ENCODE measurements around the gene NFIA.
A peak's percentile ranks its signal among the peaks of the same experiment; 100 is the strongest.

The NFIA gene

GRCh38 chr1:61226791-61227567, 144.6 kb downstream of the NFIA start:
- no peak for DNase-seq

- no peak for DNase-seq
Observed at GRCh38 chr1:61227857-61228550, 145.6 kb downstream of the NFIA start.

DNA sequence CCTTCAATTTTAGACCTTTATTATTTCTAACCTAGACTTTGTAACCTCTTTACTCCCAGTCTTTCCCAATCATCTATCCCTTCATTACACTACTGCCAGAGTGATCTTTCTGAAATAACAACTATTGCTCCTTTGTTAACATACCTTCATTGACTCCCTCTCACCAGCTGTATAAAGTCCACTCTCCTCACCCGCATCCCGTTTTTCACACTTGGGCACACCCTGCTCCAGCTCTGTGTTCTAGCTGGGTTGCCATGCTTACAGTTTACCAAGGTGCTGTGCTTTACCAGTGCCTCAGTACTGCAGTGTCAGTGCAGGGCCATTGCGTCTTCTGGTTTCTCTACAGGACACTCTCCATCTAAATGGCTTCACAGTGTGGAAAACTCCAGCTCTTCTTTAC, 148.2 kb downstream of the NFIA start:
- no peak for DNase-seq

DNA sequence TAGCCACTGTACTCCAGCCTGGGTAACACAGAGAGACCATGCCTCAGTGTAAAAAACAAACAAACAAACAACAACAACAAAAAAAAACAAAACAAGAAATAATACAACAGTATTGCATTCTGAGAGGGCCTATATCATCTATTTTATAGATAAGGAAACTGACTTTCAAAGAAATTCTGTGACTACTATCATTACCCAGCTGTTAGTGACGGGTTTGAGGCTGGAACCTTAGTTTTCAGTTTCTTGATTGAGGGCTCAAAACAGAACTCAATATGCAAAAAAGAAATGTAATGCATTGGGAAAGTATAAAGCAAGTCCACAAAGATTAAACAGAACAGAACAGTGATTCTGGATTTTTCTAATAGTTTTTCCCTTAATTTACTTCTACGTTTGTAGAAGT, 149.4 kb downstream of the NFIA start:
- no peak for DNase-seq

- DNase-seq = no peak
Observed at GRCh38 chr1:61233121-61233660, 150.8 kb downstream of the NFIA start.

GRCh38 chr1:61234587-61234919, 152.2 kb downstream of the NFIA start:
- DNase-seq = no peak

GRCh38 chr1:61237147-61237546, 154.8 kb downstream of the NFIA start:
- no peak for DNase-seq

- DNase-seq = no peak
Observed at GRCh38 chr1:61237659-61238358, 155.4 kb downstream of the NFIA start.

- DNase-seq = no peak
Observed at GRCh38 chr1:61238359-61238665, 156.0 kb downstream of the NFIA start.

- no peak for DNase-seq
Observed at GRCh38 chr1:61240878-61241277, 158.5 kb downstream of the NFIA start.

DNA sequence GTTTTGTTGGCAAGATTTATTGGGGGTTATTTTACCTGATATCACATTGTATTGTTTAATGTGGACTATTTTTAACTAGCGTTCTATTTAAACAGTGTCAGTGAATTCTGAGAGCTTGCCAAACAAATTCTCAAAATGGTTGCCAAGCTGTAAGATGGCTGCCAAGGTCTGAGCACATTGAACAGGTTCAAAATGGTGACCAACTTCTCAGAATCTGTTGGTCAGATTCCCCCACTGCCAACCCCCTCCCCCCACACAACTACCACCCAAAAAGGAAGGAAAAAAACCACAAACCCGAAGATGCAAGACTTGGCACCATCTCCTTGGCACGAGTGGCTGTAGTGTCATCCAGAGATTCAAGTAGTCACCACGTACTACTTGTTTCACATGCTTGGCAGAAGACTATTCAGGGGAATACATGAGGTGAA, 159.1 kb downstream of the NFIA start:
- DNase-seq = no peak

- DNase-seq = no peak
Observed at GRCh38 chr1:61241973-61242381, 159.6 kb downstream of the NFIA start.

GRCh38 chr1:61244114-61244513, 161.8 kb downstream of the NFIA start:
- DNase-seq = no peak

DNA sequence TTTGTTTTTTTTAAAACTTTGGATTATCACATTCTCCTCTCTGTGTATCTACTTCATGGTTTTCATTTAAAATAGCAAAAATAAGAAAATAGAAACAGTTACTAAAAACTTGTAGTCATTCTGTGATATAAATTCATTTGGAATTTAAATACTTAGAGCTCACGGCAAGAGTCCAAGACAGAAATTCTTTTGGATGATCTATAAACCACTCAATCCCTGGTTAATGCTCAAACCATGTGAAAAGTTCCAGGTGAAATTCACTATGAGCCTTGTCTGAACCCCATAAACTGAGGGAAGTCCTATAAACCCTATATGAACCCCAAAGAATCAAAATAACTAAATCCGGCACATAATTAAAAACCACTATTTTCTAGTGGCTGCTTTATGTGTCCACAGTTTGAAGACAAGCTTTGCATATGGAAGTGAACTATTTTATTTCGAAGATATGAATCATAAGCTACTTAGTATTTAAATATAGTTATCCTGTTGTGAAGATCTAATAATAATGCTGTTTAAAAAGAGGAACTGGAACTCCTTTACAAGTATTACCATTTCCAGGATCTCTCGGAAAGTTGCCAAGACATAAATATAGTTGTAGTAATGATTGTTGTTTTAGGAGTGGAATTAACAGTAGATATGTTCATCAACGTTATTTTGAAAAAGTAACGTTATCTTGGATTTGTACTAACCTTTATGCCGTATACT, 163.5 kb downstream of the NFIA start:
- peak; percentile 60 for DNase-seq

- no peak for DNase-seq
Observed at GRCh38 chr1:61247051-61247825, 164.9 kb downstream of the NFIA start.

- DNase-seq = peak; percentile 16
Observed at GRCh38 chr1:61247881-61248752, 165.8 kb downstream of the NFIA start.

DNA sequence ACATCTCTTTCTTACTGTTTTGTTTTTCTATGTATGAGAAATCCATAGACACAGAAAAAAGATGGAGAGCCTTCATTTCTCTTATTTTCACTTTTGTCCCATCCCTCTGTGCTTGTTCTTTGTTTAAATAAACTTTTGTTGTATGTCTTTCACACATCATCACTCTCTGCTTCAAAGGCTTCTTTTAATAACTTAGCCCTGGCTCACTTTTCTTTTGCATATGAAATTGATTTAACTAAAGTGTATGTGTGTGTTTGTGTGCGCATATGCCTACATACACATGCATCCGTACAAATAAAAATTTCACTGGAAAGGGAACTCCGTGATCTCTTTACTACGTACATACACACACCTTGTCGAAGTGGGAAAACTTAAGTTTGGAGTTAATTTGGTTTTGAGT, 168.6 kb downstream of the NFIA start:
- DNase-seq = no peak

GRCh38 chr1:61253059-61253735, 170.8 kb downstream of the NFIA start:
- peak; percentile 86 for DNase-seq

DNA sequence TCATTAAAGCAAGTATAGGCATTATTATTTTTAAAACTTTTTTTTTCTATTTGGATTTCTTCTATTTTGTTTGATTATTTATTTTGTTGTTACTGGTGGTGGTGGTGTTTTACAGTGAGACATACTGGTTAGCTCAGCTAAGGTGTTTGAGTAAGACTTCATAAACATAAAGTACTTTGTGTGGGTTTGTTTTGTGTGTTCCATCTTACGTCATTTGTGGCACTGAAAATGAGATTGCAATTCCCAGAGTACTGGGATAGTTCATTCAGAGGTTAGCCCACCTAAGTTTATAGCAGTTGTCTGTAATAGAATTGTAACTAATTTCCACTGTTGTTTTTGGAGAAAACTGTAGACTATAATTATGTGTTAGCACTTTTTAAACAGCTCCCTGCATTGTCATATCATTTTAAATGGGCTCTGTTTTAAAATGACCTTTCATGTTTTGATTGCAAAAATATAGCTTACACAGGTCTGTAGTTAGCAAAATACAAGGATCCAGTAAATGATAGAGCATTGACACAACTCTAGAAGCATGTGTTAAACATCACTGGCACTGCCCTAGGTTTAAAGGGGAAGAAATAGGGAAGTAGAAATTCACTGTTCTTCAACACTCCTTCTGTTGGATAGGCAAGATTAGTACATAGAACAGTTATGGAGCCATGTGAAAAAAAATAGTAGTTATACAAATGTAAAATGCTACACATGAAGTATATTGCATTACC, 171.7 kb downstream of the NFIA start:
- DNase-seq = peak; percentile 65
